ENCODE results near the gene GFI1. TPM values are rescaled to one million over a fixed set of nuclear protein-coding genes. Genes with fewer than 3 reads are reported as not detected.
"Not testable (repeated sequence)": the region's sequence is repeated elsewhere in the genome, so short reads cannot be mapped to it uniquely, and the experiment has no call there.

The GFI1 gene
- total RNA-seq, result 10 to 100 TPM; 33.0 to 38.6 TPM

DNA sequence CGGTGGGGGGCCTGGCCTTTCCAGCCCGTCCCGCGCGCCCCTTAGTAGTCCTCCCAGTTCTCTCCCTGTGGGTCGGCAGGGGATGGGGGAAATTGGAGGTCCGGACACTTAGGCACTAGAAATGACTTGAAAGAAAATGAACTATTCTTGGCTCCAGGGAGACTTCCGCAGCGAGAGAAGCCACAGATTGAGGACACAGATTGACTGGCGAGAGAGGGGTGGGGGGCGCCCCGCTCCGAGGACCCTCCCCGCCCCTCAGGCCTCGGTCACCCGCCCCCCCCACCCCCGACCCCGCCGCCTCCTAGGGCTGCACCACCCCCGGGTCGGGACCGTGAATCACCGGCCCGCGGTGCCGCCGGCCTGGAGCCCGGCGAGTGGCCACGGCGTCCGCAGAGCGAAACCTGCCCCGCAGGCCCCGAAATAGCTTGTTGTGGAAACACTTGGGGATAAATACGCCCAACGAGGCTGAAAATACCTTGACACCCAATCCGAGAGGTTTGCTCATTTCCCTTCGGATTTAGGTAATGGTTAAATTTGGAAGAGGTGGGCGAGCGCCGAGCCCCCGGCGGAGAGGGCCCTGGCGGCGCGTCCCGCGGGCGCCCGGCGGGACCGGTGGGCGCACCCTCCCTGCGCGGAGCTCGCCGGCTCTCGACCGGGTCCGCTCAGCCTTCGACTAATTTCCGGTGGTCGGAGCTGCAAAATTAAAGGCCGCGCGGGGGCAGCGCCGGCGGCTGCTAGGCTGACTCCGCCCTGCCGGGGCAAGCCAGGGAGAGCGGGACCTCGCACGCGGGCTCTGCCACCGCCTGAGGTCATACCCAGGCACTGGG is at the start of gene GFI1:
Gene GFI1, minus strand, starts transcription at position 675 of the 827 bp plus-strand sequence. CDS start 3,438 bp downstream, outside the sequence.
- peak within 1 kb of the TSS; percentile 99 for H3K4me3 Mint-ChIP-seq
- peaks cover 44% of the 10 kb centered on the region for H3K36me3 Mint-ChIP-seq (ENCODE audit: low read depth)
- peak; percentile 59 for ATAC-seq (replicated peaks)

GRCh38 chr1:92532371-92532770 is 45.6 kb upstream of the GFI1 start:
- peak overlapping the region; percentile 75 for H3K4me3 Mint-ChIP-seq
- peaks cover 41% of the 10 kb centered on the region for H3K4me1 Mint-ChIP-seq
- peaks cover 58% of the 10 kb centered on the region for H3K36me3 Mint-ChIP-seq (ENCODE audit: low read depth)
- ATAC-seq (replicated peaks); H3K27me3 Mint-ChIP-seq; H3K9me3 Mint-ChIP-seq: not testable (repeated sequence)
- peak overlapping the region; percentile 95 for H3K27ac Mint-ChIP-seq

More for the DNA sequence above, at the start of gene GFI1:
- H3K27ac Mint-ChIP-seq, result peak within 1 kb of the TSS; percentile 98
- no peaks in the 10 kb centered on the region for H3K9me3 Mint-ChIP-seq
- H3K27me3 Mint-ChIP-seq, result no peaks in the 10 kb centered on the region
- H3K4me1 Mint-ChIP-seq, result peaks cover 8% of the 10 kb centered on the region

DNA sequence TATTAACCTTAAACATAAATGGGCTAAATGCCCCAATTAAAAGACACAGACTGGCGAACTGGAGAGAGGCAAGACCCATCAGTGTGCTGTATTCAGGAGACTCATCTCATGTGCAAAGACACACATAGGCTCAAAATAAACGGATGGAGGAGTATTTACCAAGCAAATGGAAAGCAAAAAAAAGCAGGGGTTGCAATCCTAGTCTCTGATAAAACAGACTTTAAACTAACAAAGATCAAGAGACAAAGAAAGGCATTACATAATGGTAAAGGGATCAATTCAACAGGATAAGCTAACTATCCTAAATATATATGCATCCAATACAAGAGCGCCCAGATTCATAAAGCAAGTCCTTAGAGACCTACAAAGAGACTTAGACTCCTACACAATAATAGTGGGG is 45.2 kb upstream of the GFI1 start:
- not testable (repeated sequence) for H3K27me3 Mint-ChIP-seq

GRCh38 chr1:92527670-92528069 is 40.9 kb upstream of the GFI1 start:
- ATAC-seq (replicated peaks), result no peak

More for the DNA sequence above, 45.2 kb upstream of the GFI1 start:
- H3K4me1 Mint-ChIP-seq, result peaks cover 39% of the 10 kb centered on the region
- ATAC-seq (replicated peaks); H3K9me3 Mint-ChIP-seq: not testable (repeated sequence)
- peaks cover 58% of the 10 kb centered on the region for H3K36me3 Mint-ChIP-seq (ENCODE audit: low read depth)
- peak overlapping the region; percentile 95 for H3K27ac Mint-ChIP-seq
- H3K4me3 Mint-ChIP-seq, result peak overlapping the region; percentile 75

DNA sequence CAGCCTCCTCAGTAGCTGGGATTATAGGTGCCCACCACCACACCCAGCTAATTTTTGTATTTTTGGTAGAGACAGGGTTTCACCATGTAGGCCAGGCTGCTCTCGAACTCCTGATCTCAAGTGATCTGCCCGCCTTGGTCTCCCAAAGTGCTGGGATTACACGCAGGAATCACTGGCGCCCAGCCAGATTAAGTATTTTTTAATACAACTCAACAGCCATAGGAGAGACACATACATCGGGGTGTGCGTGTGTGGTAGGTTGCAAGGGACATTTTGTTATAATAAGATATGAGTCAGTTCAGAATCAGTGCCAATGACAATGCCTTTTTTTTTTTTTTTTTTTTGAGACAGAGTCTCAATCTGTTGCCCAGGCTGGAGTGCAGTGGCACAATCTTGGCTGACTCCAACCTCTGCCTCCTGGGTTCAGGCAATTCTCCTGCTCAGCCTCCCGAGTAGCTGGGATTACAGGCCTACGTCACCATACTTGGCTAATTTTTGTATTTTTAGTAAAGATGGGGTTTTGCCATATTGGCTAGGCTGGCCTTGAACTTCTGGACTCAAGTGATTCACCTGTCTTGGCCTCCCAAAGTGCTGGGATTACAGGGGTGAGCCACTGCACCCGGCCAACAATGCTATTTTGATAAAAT is 38.3 kb upstream of the GFI1 start:
- not testable (repeated sequence) for H3K27ac Mint-ChIP-seq; H3K27me3 Mint-ChIP-seq; H3K9me3 Mint-ChIP-seq; H3K4me3 Mint-ChIP-seq; ATAC-seq (replicated peaks); H3K4me1 Mint-ChIP-seq
- H3K36me3 Mint-ChIP-seq (ENCODE audit: low read depth), result peaks cover 24% of the 10 kb centered on the region

More at GRCh38 chr1:92527670-92528069, 40.9 kb upstream of the GFI1 start:
- Mint-ChIP-seq H3K9me3 (no peaks in the 10 kb centered on the region), H3K4me3 (no peak overlapping the region), H3K4me1 (peaks cover 22% of the 10 kb centered on the region), H3K36me3 (ENCODE audit: low read depth) (peaks cover 40% of the 10 kb centered on the region), H3K27me3 (no peaks in the 10 kb centered on the region), H3K27ac (no peak overlapping the region)

DNA sequence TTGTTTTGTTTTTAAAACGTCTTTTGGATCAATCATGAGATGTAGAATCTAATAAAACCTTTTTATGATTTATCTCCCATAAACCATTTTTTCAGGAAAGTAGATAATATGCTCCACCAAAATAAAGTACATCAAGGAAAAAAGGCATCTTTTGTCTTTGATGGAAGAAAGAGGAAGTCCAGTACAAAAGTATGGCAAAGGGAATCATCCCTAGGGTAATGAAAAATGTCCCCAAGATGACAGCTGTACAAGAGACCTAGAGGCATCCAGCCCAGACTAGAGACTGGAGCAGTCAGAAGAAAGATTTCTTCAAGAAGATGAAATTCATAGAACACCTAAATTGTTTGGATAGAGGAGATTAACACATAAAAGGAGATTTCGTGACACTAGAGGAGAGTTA is 32.3 kb upstream of the GFI1 start:
- Mint-ChIP-seq H3K27ac (peak overlapping the region; percentile 21), H3K4me1 (peaks cover 11% of the 10 kb centered on the region), H3K4me3 (no peak overlapping the region), H3K27me3 (no peaks in the 10 kb centered on the region), H3K36me3 (ENCODE audit: low read depth) (peaks cover 61% of the 10 kb centered on the region), H3K9me3 (no peaks in the 10 kb centered on the region)
- ATAC-seq (replicated peaks), result no peak

GRCh38 chr1:92516574-92516973 is 29.8 kb upstream of the GFI1 start:
- Mint-ChIP-seq H3K9me3 (no peaks in the 10 kb centered on the region), H3K4me3 (no peak overlapping the region), H3K36me3 (ENCODE audit: low read depth) (peaks cover 78% of the 10 kb centered on the region), H3K4me1 (peaks cover 11% of the 10 kb centered on the region), H3K27me3 (no peaks in the 10 kb centered on the region), H3K27ac (no peak overlapping the region)
- no peak for ATAC-seq (replicated peaks)

DNA sequence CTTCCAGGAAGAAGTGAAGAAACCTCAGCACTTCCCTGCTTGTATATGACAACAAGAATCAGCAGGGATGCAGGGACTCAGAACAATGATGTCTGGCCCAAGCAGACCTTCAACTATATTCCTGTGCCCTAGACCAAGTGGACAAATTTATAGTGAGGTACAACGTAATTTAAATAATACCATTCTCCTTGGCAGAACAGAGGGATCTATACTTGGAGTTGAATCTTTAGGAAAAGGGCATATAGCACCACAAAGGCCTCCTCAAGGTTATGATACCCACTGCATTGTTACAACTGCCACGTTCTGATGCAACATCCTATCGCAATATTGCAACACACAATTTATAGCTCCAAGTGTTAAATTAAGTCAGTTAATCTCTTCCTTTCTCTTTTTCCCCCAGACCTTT is 29.1 kb upstream of the GFI1 start:
- Mint-ChIP-seq H3K9me3 (no peaks in the 10 kb centered on the region), H3K4me1 (peaks cover 11% of the 10 kb centered on the region), H3K27me3 (no peaks in the 10 kb centered on the region), H3K4me3 (no peak overlapping the region), H3K27ac (no peak overlapping the region), H3K36me3 (ENCODE audit: low read depth) (peaks cover 82% of the 10 kb centered on the region)
- ATAC-seq (replicated peaks), result no peak

GRCh38 chr1:92511541-92511940 is 24.8 kb upstream of the GFI1 start:
- Mint-ChIP-seq H3K27me3 (no peaks in the 10 kb centered on the region), H3K27ac (no peak overlapping the region), H3K4me1 (peaks cover 6% of the 10 kb centered on the region), H3K36me3 (ENCODE audit: low read depth) (peaks cover 64% of the 10 kb centered on the region), H3K9me3 (no peaks in the 10 kb centered on the region), H3K4me3 (no peak overlapping the region)
- ATAC-seq (replicated peaks), result no peak

GRCh38 chr1:92509619-92510018 is 22.9 kb upstream of the GFI1 start:
- Mint-ChIP-seq H3K4me1 (no peaks in the 10 kb centered on the region), H3K9me3 (no peaks in the 10 kb centered on the region), H3K27ac (no peak overlapping the region), H3K27me3 (no peaks in the 10 kb centered on the region), H3K36me3 (ENCODE audit: low read depth) (peaks cover 45% of the 10 kb centered on the region), H3K4me3 (no peak overlapping the region)
- no peak for ATAC-seq (replicated peaks)

DNA sequence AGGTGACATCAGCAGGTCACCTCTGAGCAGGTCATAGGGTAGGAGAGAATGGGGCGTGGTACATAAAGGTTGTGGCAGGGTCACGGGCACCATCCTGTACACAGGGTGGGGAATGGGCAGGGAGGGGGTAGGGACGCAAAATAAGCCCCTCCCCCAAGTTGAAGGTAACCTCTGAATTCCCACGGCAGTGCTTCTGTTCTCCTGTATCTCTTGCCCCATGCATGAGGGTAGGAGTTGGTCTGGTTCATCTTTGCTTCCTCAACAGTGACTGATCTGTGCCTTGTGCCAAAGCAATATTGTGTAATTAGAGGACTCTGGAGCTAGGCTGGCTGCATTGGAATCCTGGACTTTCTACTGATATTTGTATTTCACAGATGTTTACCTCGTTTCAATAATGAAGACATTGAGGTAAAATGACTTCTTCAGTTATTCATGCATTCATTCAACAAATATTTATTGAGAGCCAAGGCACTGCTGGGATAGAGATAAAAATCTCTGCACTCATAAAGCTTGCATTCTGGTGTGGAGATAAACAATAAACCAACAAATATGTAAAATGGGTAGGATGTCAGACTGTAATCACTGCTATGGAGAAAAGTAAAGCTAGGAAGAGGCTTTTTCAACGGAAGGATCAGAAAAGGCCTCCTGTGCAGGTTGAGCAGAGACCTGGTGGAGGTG is 18.4 kb upstream of the GFI1 start:
- Mint-ChIP-seq H3K27me3 (no peaks in the 10 kb centered on the region), H3K4me1 (peaks cover 11% of the 10 kb centered on the region), H3K9me3 (no peaks in the 10 kb centered on the region), H3K4me3 (no peak overlapping the region), H3K36me3 (ENCODE audit: low read depth) (peaks cover 12% of the 10 kb centered on the region), H3K27ac (peak overlapping the region; percentile 2)
- ATAC-seq (replicated peaks), result no peak

- peak; percentile 43 for ATAC-seq (replicated peaks)
- H3K4me3 Mint-ChIP-seq, result no peak overlapping the region
- H3K36me3 Mint-ChIP-seq (ENCODE audit: low read depth), result peaks cover 5% of the 10 kb centered on the region
- peak overlapping the region; percentile 2 for H3K27ac Mint-ChIP-seq
- no peaks in the 10 kb centered on the region for H3K27me3 Mint-ChIP-seq
- H3K4me1 Mint-ChIP-seq, result peaks cover 11% of the 10 kb centered on the region
- H3K9me3 Mint-ChIP-seq, result no peaks in the 10 kb centered on the region
Observed at GRCh38 chr1:92504291-92505014, 17.7 kb upstream of the GFI1 start.

- Mint-ChIP-seq H3K27me3 (no peaks in the 10 kb centered on the region), H3K27ac (peak overlapping the region; percentile 2), H3K36me3 (ENCODE audit: low read depth) (no peaks in the 10 kb centered on the region), H3K4me1 (peaks cover 11% of the 10 kb centered on the region), H3K9me3 (no peaks in the 10 kb centered on the region), H3K4me3 (no peak overlapping the region)
- ATAC-seq (replicated peaks), result no peak
Observed at GRCh38 chr1:92503926-92504285, 17.2 kb upstream of the GFI1 start.

All from activated T-helper 17 cell treated with anti-CD3 and anti-CD28 coated beads, Interleukin-2, amount 50 U/mL, for 72 hours (primary cell).